HepG2 (cell line): Measurements from ENCODE around the gene TTC38. TPM values are rescaled to one million over a fixed set of nuclear protein-coding genes. Genes with fewer than 3 reads are reported as not detected.

Experiments used
- EED ChIP-seq: sonication (generic); formaldehyde crosslinking; IDR thresholded peaks from 2 replicates; pipeline ENCODE4 v1.5.0; 2020; ENCODE audit warnings: mild to moderate bottlenecking, missing genetic modification reagents
- ETV5 ChIP-seq: IDR thresholded peaks from 2 replicates; pipeline ENCODE4 v1.6.1; 2018; ENCODE audit warnings: missing biosample characterization, missing genetic modification reagents, inconsistent platforms, borderline replicate concordance
- FOXP4 ChIP-seq: sonication (generic); formaldehyde crosslinking; IDR thresholded peaks from 2 replicates; pipeline ENCODE4 v1.4.0; 2020; ENCODE audit warnings: missing genetic modification reagents
- GPN1 ChIP-seq: sonication (generic); formaldehyde crosslinking; IDR thresholded peaks from 2 replicates; pipeline ENCODE4 v1.5.1; 2020; ENCODE audit warnings: missing genetic modification reagents, borderline replicate concordance
- HMGA1 ChIP-seq: sonication (generic); formaldehyde crosslinking; conservative IDR thresholded peaks from 2 replicates; pipeline ENCODE4 v1.4.0; 2020; ENCODE audit warnings: missing genetic modification reagents
- HOXA9 ChIP-seq: sonication (generic); formaldehyde crosslinking; IDR thresholded peaks from 2 replicates; pipeline ENCODE4 v1.8.1; 2022; ENCODE audit warnings: missing genetic modification reagents, mild to moderate bottlenecking, moderate library complexity, borderline replicate concordance
- IKZF5 ChIP-seq: IDR thresholded peaks from 2 replicates; pipeline ENCODE4 v1.6.1; 2018; ENCODE audit warnings: missing genetic modification reagents, mild to moderate bottlenecking, missing compliant biosample characterization
- IRF1 ChIP-seq: sonication (generic); formaldehyde crosslinking; IDR thresholded peaks from 2 replicates; pipeline ENCODE4 v1.4.0; 2020; ENCODE audit warnings: low read depth, mild to moderate bottlenecking, missing genetic modification reagents
- MAFG ChIP-seq: sonication (generic); formaldehyde crosslinking; IDR thresholded peaks from 2 replicates; pipeline ENCODE4 v1.5.1; 2020; ENCODE audit warnings: mild to moderate bottlenecking, missing genetic modification reagents
- MATR3 ChIP-seq: sonication (generic); formaldehyde crosslinking; IDR thresholded peaks from 2 replicates; pipeline ENCODE4 v1.4.0; 2020; ENCODE audit warnings: missing genetic modification reagents
- NFKBIZ ChIP-seq: IDR thresholded peaks from 2 replicates; pipeline ENCODE4 v1.6.1; 2018; ENCODE audit warnings: missing genetic modification reagents, missing compliant biosample characterization
- STAG1 ChIP-seq: sonication (generic); formaldehyde crosslinking; IDR thresholded peaks from 2 replicates; pipeline ENCODE4 v1.4.0; 2020; ENCODE audit warnings: missing genetic modification reagents
- THAP8 ChIP-seq: sonication (generic); formaldehyde crosslinking; IDR thresholded peaks from 2 replicates; pipeline ENCODE4 v1.5.1; 2020; ENCODE audit warnings: missing genetic modification reagents, mild to moderate bottlenecking, borderline replicate concordance
- ZBTB14 ChIP-seq: sonication (generic); formaldehyde crosslinking; IDR thresholded peaks from 2 replicates; pipeline ENCODE4 v1.4.0; 2020; ENCODE audit warnings: missing genetic modification reagents
- ZFY ChIP-seq: sonication (generic); formaldehyde crosslinking; IDR thresholded peaks from 2 replicates; pipeline ENCODE4 v1.4.0; 2020; ENCODE audit warnings: missing genetic modification reagents
- ZNF292 ChIP-seq: sonication (generic); formaldehyde crosslinking; IDR thresholded peaks from 2 replicates; pipeline ENCODE4 v1.8.1; 2022; ENCODE audit warnings: mild to moderate bottlenecking, low read depth, missing genetic modification reagents, borderline replicate concordance
- ZNF607 ChIP-seq: sonication (generic); formaldehyde crosslinking; IDR thresholded peaks from 2 replicates; pipeline ENCODE4 v1.5.1; 2020; ENCODE audit warnings: missing genetic modification reagents, mild to moderate bottlenecking, borderline replicate concordance
- ZNF720 ChIP-seq: sonication (generic); formaldehyde crosslinking; IDR thresholded peaks from 2 replicates; pipeline ENCODE4 v1.4.0; 2020; ENCODE audit warnings: missing genetic modification reagents
- ZNF737 ChIP-seq: sonication (generic); formaldehyde crosslinking; IDR thresholded peaks from 2 replicates; pipeline ENCODE4 v1.5.0; 2020; ENCODE audit warnings: missing genetic modification reagents, mild to moderate bottlenecking, borderline replicate concordance
- ZZZ3 ChIP-seq: sonication (generic); formaldehyde crosslinking; IDR thresholded peaks from 2 replicates; pipeline ENCODE4 v1.4.0; 2020; ENCODE audit warnings: missing genetic modification reagents, mild to moderate bottlenecking, borderline replicate concordance
- polyA plus RNA-seq, 8 experiments: library from polyadenylated mRNA; depleted of rRNA in 3 of 8; stranded (reverse) in 7 of 8; unstranded in 1 of 8; fragments of >200 nt; fragmentation: Illumina TruSeq in 4 of 8; extraction: Trizol in 4 of 8; gene quantifications; 2 replicates each; pipeline versions ENCODE4 v1.2.1 to v1.2.3, GENCODE V29; 2011 to 2016; ENCODE audit warnings: low read depth in 4 of 8, missing spikeins in 1 of 8, mixed read lengths in 1 of 8; ENCODE audit not compliant: insufficient read depth in 1 of 8
- total RNA-seq, 5 experiments: library from RNA; depleted of rRNA; stranded (reverse); fragments of >200 nt; fragmentation: Illumina TruSeq; extraction: Trizol; gene quantifications; 2 replicates each; pipeline ENCODE4 v1.2.3, GENCODE V29; 2016; ENCODE audit warnings: low read depth in 1 of 5

TTC38 gene
- total and polyA plus RNA-seq, 2 of the 13 experiments (the other 11 are each of a cell fraction or from before 2014, with no cell fraction given): 101 to 105 TPM

GRCh38 chr22:46335201-46336118, 67.7 kb downstream of the TTC38 start, which contains the start of gene TRMU (continued):
- TF ChIP-seq MATR3 (CRISPR knock-in tag) (no peak), THAP8 (CRISPR knock-in tag) (no peak), GPN1 (CRISPR knock-in tag) (peak; percentile 9; the same call in 1 of the 2 replicates), IRF1 (CRISPR knock-in tag) (no peak), ZZZ3 (CRISPR knock-in tag) (peak; percentile 95; the same call in 1 of the 2 replicates), MAFG (no peak), STAG1 (CRISPR knock-in tag) (0 out of 2 replicates have a peak, but pooled peaks have one; percentile 30), ZBTB14 (CRISPR knock-in tag) (0 out of 2 replicates have a peak, but pooled peaks have one; percentile 47), ZNF720 (CRISPR knock-in tag) (peak; percentile 75; the same call in 1 of the 2 replicates), HOXA9 (CRISPR knock-in tag) (peak; percentile 39; the same call in 1 of the 2 replicates), ETV5 (peak; percentile 81), ZNF292 (CRISPR knock-in tag) (0 out of 2 replicates have a peak, but pooled peaks have one; percentile 36), EED (CRISPR knock-in tag) (0 out of 2 replicates have a peak, but pooled peaks have one; percentile 25), IKZF5 (CRISPR knock-in tag) (no peak), ZFY (CRISPR knock-in tag) (peak; percentile 100), HMGA1 (CRISPR knock-in tag) (no peak), NFKBIZ (CRISPR knock-in tag) (peak; percentile 93), ZNF737 (CRISPR knock-in tag) (0 out of 2 replicates have a peak, but pooled peaks have one; percentile 26), FOXP4 (peak; percentile 75; the same call in 1 of the 2 replicates), ZNF607 (CRISPR knock-in tag) (peak; percentile 97)
